ENCODE data around the gene NUP188. TPM values are rescaled to one million over a fixed set of nuclear protein-coding genes. Genes with fewer than 3 reads are reported as not detected.

Gene NUP188
- total and polyA plus RNA-seq, 2 experiments from 2014 or later, result 25.5 to 117 TPM

GRCh38 chr9:129042016-129042415 lies 94.5 kb downstream of the NUP188 start:
- DNase-seq (ENCODE audit: low spot score), result no peak
- Histone ChIP-seq H3K4me1 (ENCODE audit: insufficient read depth) (no peaks in the 10 kb centered on the region), H3K4me2 (no peak overlapping the region), H3K79me2 (replicated peaks; ENCODE audit: insufficient read depth) (peaks cover 29% of the 10 kb centered on the region), H3K27ac (ENCODE audit: low read depth) (no peak overlapping the region), H2AFZ (no peak overlapping the region), H3K9me2 (ENCODE audit: insufficient read depth) (no peaks in the 10 kb centered on the region), H4K20me1 (replicated peaks; ENCODE audit: insufficient read depth) (peaks cover 4% of the 10 kb centered on the region; the same call in 1 of the 2 replicates), H3F3A (replicated peaks; ENCODE audit: low read depth) (no peaks in the 10 kb centered on the region), H3K27me3 (ENCODE audit: insufficient read depth) (no peaks in the 10 kb centered on the region), H3K36me3 (ENCODE audit: insufficient read depth) (peaks cover 6% of the 10 kb centered on the region; the same call in 1 of the 2 replicates), H3K4me3 (no peak overlapping the region)
- peaks cover 7% of the 10 kb centered on the region for H3K4me1 Mint-ChIP-seq
- no peak for TF ChIP-seq NANOG (IDR thresholded peaks at IDR 0.05; ENCODE audit: borderline replicate concordance)
- TF ChIP-seq STAT1 (IDR thresholded peaks at IDR 0.05; ENCODE audit: unreplicated experiment), result no peak
- TF ChIP-seq, protein P1, sequence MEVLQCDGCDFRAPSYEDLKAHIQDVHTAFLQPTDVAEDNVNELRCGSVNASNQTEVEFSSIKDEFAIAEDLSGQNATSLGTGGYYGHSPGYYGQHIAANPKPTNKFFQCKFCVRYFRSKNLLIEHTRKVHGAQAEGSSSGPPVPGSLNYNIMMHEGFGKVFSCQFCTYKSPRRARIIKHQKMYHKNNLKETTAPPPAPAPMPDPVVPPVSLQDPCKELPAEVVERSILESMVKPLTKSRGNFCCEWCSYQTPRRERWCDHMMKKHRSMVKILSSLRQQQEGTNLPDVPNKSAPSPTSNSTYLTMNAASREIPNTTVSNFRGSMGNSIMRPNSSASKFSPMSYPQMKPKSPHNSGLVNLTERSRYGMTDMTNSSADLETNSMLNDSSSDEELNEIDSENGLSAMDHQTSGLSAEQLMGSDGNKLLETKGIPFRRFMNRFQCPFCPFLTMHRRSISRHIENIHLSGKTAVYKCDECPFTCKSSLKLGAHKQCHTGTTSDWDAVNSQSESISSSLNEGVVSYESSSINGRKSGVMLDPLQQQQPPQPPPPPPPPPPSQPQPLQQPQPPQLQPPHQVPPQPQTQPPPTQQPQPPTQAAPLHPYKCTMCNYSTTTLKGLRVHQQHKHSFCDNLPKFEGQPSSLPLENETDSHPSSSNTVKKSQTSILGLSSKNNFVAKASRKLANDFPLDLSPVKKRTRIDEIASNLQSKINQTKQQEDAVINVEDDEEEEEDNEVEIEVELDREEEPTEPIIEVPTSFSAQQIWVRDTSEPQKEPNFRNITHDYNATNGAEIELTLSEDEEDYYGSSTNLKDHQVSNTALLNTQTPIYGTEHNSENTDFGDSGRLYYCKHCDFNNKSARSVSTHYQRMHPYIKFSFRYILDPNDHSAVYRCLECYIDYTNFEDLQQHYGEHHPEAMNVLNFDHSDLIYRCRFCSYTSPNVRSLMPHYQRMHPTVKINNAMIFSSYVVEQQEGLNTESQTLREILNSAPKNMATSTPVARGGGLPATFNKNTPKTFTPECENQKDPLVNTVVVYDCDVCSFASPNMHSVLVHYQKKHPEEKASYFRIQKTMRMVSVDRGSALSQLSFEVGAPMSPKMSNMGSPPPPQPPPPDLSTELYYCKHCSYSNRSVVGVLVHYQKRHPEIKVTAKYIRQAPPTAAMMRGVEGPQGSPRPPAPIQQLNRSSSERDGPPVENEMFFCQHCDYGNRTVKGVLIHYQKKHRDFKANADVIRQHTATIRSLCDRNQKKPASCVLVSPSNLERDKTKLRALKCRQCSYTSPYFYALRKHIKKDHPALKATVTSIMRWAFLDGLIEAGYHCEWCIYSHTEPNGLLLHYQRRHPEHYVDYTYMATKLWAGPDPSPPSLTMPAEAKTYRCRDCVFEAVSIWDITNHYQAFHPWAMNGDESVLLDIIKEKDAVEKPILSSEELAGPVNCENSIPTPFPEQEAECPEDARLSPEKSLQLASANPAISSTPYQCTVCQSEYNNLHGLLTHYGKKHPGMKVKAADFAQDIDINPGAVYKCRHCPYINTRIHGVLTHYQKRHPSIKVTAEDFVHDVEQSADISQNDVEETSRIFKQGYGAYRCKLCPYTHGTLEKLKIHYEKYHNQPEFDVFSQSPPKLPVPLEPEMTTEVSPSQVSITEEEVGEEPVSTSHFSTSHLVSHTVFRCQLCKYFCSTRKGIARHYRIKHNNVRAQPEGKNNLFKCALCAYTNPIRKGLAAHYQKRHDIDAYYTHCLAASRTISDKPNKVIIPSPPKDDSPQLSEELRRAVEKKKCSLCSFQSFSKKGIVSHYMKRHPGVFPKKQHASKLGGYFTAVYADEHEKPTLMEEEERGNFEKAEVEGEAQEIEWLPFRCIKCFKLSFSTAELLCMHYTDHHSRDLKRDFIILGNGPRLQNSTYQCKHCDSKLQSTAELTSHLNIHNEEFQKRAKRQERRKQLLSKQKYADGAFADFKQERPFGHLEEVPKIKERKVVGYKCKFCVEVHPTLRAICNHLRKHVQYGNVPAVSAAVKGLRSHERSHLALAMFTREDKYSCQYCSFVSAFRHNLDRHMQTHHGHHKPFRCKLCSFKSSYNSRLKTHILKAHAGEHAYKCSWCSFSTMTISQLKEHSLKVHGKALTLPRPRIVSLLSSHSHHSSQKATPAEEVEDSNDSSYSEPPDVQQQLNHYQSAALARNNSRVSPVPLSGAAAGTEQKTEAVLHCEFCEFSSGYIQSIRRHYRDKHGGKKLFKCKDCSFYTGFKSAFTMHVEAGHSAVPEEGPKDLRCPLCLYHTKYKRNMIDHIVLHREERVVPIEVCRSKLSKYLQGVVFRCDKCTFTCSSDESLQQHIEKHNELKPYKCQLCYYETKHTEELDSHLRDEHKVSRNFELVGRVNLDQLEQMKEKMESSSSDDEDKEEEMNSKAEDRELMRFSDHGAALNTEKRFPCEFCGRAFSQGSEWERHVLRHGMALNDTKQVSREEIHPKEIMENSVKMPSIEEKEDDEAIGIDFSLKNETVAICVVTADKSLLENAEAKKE (CRISPR knock-in tag; IDR thresholded peaks at IDR 0.05), result no peak
- TF ChIP-seq REST (IDR thresholded peaks at IDR 0.05; ENCODE audit: unreplicated experiment), result no peak
- TF ChIP-seq ZNF114 (CRISPR knock-in tag; IDR thresholded peaks at IDR 0.05), result no peak
- TF ChIP-seq EZH2phosphoT487 (IDR thresholded peaks at IDR 0.05; ENCODE audit: unreplicated experiment), result no peak
- TF ChIP-seq CREB1 (CRISPR knock-in tag; IDR thresholded peaks at IDR 0.05; ENCODE audit: low read depth), result no peak
- H3K27me3 Mint-ChIP-seq (ENCODE audit: insufficient read depth, low read depth, poor library complexity), result peaks cover 5% of the 10 kb centered on the region
- no peaks in the 10 kb centered on the region for H3K9me3 Mint-ChIP-seq
- no peak for ATAC-seq
- no peak overlapping the region for H3K4me3 Mint-ChIP-seq
- H3K27ac Mint-ChIP-seq, result no peak overlapping the region
- H3K36me3 Mint-ChIP-seq (ENCODE audit: low read depth), result peaks cover 28% of the 10 kb centered on the region

Data from GM23338 (cell line).